ENCODE data around the gene LRRC61.
"Not testable (repeated sequence)": the region's sequence is repeated elsewhere in the genome, so short reads cannot be mapped to it uniquely, and the experiment has no call there.

Gene LRRC61, protein sequence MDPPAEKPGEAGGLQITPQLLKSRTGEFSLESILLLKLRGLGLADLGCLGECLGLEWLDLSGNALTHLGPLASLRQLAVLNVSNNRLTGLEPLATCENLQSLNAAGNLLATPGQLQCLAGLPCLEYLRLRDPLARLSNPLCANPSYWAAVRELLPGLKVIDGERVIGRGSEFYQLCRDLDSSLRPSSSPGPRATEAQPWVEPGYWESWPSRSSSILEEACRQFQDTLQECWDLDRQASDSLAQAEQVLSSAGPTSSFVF

GRCh38 chr7:150322833-150323681 lies at the start of gene LRRC61, which contains the start of gene ACTR3C:
Gene LRRC61, plus strand, starts transcription at chr7:150323355. Its CDS starts 13,507 bp downstream, at chr7:150336862.
Gene ACTR3C, minus strand, starts transcription at chr7:150323545. Its CDS starts 28,249 bp downstream, at chr7:150295296.
- DNase-seq (ENCODE audit: low spot score) = peak; percentile 86
- TF ChIP-seq CTCF (IDR thresholded peaks at IDR 0.05; ENCODE audit: borderline replicate concordance, control extremely low read depth, extremely low read depth, insufficient read depth, missing control alignments) = peak; percentile 28
- in situ Hi-C loops (cut with MboI; ENCODE audit: low sequenced_read_pairs, unreplicated experiment) = no loop called here

DNA sequence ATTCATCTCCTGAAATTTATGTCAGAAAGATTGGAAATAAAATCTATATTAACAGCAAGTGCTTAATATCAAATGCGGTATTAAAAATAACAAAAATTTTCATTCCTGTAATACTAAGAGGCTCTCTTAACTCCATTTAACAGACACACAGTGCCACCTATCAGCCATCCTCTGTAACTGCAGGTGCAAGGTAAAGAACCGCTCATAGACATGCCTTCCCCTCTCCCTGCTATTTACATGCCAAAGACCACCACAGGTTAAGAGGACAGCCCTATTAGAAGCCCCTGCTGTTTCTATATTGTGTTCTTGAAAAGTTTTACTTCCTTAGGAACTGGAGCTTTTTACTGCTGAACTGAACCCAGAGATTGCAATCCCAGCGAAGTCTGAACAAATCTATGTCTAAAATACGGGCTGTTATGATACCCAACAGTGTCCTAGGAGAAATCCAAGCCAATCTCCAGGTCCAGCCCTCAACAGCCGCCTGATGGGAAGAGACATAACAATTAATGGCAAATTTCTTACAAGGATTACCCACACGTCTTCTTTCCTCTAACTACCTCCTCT lies 46.9 kb upstream of the LRRC61 start:
- peak; percentile 58 for TF ChIP-seq CTCF (IDR thresholded peaks at IDR 0.05; ENCODE audit: borderline replicate concordance, control extremely low read depth, extremely low read depth, insufficient read depth, missing control alignments)
- in situ Hi-C loops (cut with MboI; ENCODE audit: low sequenced_read_pairs, unreplicated experiment) = not testable (repeated sequence)
- peak; percentile 41 for DNase-seq (ENCODE audit: low spot score)

GRCh38 chr7:150278383-150278782 lies 44.8 kb upstream of the LRRC61 start:
- DNase-seq (ENCODE audit: low spot score); in situ Hi-C loops (cut with MboI; ENCODE audit: low sequenced_read_pairs, unreplicated experiment): not testable (repeated sequence)

DNA sequence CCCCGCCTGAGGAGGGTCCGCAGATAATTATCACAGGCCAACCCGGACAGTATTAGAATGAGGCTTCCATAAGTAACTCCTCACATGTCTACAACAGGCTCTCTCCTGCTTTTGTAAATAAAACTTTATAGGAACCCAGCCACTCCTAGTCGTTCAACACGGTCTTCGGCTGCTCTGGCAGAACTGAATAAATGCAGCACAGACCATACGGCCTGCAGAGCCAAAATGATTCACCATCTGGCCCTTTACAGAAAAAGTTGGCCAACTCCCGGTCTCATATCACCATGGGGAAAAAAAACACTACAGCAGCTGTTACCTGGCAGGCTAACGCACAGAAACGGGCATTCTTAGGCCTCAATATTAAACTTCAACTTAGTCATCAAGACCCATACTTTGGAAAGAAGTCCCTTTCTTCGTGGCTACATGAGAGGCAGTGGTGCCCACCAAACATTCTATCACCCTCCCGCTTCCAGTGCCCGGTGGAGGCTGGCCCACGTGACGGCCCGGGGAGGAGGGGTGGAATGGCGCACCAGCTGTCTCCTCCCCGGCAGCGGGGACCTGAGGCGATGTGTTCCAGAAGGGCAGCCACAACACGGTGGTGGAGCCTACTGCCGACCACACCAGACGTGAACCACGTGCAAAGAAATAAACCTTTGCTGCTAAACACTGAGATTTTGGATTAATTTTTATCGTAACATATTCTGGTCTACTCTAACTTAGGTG lies 41.3 kb upstream of the LRRC61 start:
- DNase-seq (ENCODE audit: low spot score); in situ Hi-C loops (cut with MboI; ENCODE audit: low sequenced_read_pairs, unreplicated experiment): not testable (repeated sequence)

- DNase-seq (ENCODE audit: low spot score); in situ Hi-C loops (cut with MboI; ENCODE audit: low sequenced_read_pairs, unreplicated experiment): not testable (repeated sequence)
These were observed 40.0 kb upstream of the LRRC61 start for GRCh38 chr7:150283111-150283510.

- in situ Hi-C loops (cut with MboI; ENCODE audit: low sequenced_read_pairs, unreplicated experiment); DNase-seq (ENCODE audit: low spot score): not testable (repeated sequence)
These were observed 39.5 kb upstream of the LRRC61 start for GRCh38 chr7:150283608-150284007.

- peak; percentile 27 for TF ChIP-seq CTCF (IDR thresholded peaks at IDR 0.05; ENCODE audit: borderline replicate concordance, control extremely low read depth, extremely low read depth, insufficient read depth, missing control alignments)
- DNase-seq (ENCODE audit: low spot score); in situ Hi-C loops (cut with MboI; ENCODE audit: low sequenced_read_pairs, unreplicated experiment): not testable (repeated sequence)
These were observed 37.1 kb upstream of the LRRC61 start for GRCh38 chr7:150285849-150286754.

GRCh38 chr7:150287815-150288214 lies 35.3 kb upstream of the LRRC61 start:
- in situ Hi-C loops (cut with MboI; ENCODE audit: low sequenced_read_pairs, unreplicated experiment); DNase-seq (ENCODE audit: low spot score): not testable (repeated sequence)

GRCh38 chr7:150288816-150289215 lies 34.3 kb upstream of the LRRC61 start:
- in situ Hi-C loops (cut with MboI; ENCODE audit: low sequenced_read_pairs, unreplicated experiment); DNase-seq (ENCODE audit: low spot score): not testable (repeated sequence)

DNA sequence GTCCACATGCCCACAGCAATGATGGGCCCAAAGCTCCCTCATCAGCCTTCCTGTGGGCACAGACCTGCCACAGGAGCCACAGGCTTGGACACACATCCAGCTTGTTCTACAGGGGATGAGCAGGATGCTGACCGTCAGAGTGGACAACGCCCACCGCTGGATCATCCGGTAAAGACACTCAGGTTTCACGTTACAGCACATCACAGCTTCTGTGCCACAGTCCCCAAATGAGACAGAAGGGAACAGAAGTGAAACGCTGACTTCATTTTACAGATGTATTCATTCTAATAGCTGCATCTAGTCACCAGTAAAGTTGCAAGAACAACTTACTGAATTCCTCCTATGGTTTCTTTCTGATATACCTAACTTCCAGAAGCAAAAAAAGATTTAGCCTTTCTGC lies 32.8 kb upstream of the LRRC61 start:
- in situ Hi-C loops (cut with MboI; ENCODE audit: low sequenced_read_pairs, unreplicated experiment); DNase-seq (ENCODE audit: low spot score): not testable (repeated sequence)

DNA sequence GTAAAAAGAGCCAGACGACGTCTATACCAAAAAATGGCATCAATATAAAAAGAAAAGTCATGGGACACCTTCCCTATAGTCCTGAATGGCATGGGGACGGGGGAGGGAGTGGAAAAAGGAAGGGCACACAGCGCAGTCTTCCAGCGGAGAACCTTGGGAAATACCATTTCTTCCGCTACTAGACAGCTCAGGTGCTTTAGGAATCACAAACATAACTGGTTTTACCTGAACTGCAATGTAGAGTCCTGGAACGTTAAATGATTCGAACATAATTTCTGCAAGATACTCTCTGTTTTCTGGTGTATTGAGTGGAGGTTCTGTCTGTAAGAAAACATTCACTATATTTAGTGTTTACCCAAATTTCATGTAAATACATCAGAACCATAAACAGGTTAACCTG lies 28.1 kb upstream of the LRRC61 start:
- in situ Hi-C loops (cut with MboI; ENCODE audit: low sequenced_read_pairs, unreplicated experiment); DNase-seq (ENCODE audit: low spot score): not testable (repeated sequence)

- in situ Hi-C loops (cut with MboI; ENCODE audit: low sequenced_read_pairs, unreplicated experiment); DNase-seq (ENCODE audit: low spot score): not testable (repeated sequence)
These were observed 27.5 kb upstream of the LRRC61 start for GRCh38 chr7:150295614-150296013.

DNA sequence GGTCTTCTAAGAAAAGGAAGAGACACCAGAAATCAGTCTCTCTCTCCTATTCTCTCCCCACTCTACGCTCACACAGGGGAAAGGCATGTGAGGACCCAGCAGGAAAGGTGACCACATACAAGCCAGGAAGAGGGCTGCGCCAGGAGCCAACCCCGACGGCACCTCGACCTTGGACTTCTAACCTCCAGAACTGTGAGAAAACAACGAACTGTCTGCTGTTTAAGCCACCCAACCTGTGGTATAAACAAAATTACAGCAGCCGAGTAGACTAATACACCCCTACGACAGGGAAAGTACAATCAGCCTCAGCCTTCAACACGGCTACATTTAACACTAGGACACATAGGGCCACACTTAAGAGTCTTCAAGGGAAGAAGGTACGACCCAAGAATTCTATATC lies 26.4 kb upstream of the LRRC61 start:
- DNase-seq (ENCODE audit: low spot score); in situ Hi-C loops (cut with MboI; ENCODE audit: low sequenced_read_pairs, unreplicated experiment): not testable (repeated sequence)
